Left renal cortex interstitium (tissue), 4 donors: ENCODE data around the gene ALK. TPM values are rescaled to one million over a fixed set of nuclear protein-coding genes. Genes with fewer than 3 reads are reported as not detected.
A peak's percentile ranks its signal among the peaks of the same experiment; 100 is the strongest.

ENCODE experiments used
- DNase-seq, 4 donors: peaks; one replicate each; pipeline ENCODE4 v3.0.0-alpha.2; 2013; ENCODE audit warnings: low read depth in 4 of 4, low spot score in 2 of 4, missing footprints in 1 of 4
- polyA plus RNA-seq, 4 donors: library from polyadenylated mRNA; unstranded; fragments of 120-200 nt; gene quantifications; one replicate each; pipeline ENCODE4 v1.2.1, GENCODE V29; 2013; ENCODE audit not compliant: insufficient read length in 4 of 4

Gene ALK
- polyA plus RNA-seq, 4 donors: 0.24 to 0.68 (median 0.31) TPM

- no peak for DNase-seq
These were observed 256.8 kb downstream of the ALK start for GRCh38 chr2:29664578-29664977.

DNA sequence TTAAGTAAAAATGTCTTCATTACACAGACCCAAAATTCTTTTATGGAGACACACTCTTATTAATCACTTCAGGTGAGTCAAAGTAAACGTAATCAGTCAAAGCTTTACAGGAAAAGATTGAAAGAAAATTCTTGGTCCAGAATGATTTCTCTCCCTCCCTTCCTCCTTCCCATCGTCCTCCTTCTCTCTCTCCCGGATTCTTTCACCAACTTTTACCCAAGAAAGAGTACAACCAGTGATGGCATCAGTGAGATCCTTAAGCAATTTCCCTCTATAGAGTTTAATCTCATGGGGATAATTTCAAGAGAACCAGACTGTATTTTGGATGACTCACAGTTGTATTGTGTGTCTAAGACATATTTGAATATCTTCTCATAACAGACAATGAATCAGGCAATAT is 258.1 kb downstream of the ALK start:
- DNase-seq: no peak

DNA sequence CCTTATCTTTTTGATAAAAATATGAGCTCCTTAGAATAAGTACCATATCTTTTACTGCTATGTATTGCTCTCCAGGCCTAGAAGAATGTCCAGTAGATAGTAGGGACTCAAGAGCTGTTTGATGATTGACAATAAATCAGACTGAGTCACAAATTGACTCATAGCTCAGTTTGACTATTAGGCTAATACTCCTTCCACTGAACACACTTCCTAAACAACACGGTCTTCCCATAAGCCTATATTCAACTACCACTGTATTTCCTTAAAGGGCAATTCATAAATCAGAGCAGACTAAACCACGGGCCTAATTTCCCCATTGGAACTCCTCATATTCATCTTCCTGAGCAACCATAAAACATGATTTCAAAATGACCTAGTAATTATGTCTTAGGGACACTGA is 258.5 kb downstream of the ALK start:
- DNase-seq: no peak

DNA sequence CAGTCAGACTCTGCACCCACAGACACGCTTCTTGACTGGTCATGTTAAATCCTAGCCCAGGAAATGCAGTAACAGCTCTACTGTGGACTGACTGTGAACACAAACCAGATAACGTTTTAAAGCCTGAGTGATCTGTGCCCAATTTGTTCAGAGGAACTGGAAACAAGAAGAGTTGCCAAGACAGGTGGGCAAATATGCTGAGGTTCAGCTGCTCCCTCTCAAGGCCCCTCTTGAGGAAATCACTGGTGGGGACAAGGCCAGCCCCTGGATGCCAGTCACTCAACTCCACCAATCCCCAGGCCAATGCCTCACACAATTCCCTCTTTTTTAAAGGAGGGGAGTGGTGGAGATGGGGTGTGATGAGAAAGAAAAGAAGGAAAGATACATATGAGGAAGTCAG is 261.2 kb downstream of the ALK start:
- no peak for DNase-seq

DNA sequence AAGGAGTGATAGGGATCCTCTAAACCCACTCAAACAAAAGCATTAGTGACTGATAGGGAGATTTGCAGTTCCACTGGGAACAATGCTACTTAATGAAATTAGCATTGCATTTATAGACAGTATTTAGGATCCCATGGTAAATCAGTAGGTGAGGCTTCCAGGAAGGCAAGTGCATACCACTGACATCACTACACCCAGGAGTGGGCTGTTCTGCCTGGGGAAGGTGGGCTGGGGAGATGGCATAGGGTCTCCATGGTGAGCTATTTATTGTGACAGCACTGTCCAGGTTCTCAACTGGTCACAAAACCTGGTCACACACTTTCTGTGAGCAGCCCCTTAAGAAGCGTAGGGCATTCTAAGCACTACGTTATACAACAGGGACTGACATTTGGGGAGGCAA is 262.2 kb downstream of the ALK start:
- DNase-seq: no peak

- peak in 1 of 4 donors; percentile 9 for DNase-seq
These were observed 263.7 kb downstream of the ALK start for GRCh38 chr2:29657674-29658073.

DNA sequence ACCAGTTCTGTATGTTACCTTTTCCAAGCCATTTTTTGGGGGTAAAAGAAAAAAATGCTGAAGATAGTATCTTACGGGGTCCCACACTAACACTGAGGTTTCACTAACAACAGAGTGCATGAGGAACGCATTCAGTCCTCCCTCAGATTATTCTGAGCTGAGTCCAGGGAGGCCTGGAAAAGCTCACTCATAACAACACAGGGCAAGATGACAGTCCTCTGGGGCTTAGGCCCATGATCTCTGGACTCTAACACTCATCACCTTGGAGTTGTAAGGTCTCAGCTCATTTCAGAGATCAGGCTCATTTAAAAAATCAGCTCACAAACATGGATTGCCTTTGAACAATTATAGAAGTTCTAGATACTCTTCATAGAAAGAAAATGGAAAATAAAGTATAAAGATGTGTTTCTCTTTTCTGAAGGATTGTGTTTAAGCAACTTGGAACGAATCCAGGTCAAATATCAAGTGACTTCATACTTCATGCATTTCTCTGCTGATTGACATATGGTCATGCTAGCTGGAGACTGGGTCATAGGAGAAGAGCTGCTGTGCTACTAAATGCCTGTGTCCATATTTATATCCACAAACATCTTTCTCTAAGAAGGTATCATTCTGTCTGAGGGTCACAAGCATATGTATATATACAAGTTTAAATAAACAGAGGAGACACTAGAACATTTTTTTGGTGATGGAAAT is 265.8 kb downstream of the ALK start:
- DNase-seq: no peak

DNA sequence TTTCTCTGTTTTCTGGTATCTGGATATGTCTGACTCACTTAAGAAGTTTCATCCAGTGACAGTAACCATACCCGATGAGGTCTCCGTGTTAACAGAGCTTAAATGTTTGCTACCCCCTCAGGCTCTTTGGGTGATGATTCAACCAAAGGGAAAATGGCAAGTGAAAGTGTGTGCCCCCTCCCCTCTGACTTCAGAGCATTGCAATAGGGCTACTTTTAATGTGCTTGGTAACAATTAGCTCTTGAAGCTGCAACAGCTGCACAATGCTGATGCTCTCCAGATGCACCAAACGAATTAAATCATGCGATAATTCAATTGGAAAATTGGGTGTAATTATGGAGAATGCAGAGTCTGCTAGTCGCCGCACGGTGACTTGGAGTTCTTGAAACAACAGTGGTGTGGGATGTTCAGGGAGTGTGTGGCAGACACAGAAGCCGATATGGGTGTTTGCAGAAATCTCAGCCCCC is 270.7 kb downstream of the ALK start:
- no peak for DNase-seq

DNA sequence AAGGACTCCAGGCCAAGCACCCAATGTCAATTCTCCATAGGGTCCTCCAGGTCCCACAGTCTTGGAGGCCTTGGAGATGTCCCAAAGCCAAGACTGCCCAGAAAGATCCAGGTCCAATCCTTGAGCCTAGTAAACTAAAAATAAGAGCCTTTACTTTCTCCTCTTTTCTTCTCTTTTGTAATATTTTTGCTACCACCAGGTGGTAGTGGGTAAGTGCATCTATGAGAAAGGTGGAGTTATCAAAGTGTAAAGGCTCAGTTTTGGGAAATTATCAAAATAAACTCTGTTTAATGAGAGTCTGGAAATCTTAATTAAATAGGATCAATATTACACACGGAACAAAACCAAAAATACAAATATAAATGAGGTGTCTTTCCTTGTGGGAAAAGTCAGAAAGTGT is 276.4 kb downstream of the ALK start:
- no peak for DNase-seq

DNA sequence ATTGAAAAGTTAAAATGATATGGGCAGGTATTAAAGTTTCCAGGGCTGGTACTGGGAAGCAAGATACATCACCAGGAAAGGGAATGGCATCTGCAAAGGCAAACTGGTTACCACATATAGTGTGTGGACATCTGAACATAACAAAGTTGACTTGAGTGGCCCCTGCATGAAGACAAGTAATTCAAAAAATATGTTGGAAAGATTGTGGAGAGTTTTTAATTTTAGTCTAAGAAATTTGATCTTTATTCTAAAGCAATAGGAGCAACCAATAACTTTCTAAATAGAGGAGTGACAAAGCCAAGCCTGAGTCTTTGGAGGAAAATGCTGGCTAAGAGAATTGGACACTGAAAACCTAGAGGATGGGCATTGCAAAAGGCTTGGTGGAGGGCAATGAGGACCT is 278.2 kb downstream of the ALK start:
- DNase-seq: no peak

- no peak for DNase-seq
These were observed 281.0 kb downstream of the ALK start for GRCh38 chr2:29640360-29640759.

GRCh38 chr2:29638641-29639040 is 282.7 kb downstream of the ALK start:
- DNase-seq: no peak

DNA sequence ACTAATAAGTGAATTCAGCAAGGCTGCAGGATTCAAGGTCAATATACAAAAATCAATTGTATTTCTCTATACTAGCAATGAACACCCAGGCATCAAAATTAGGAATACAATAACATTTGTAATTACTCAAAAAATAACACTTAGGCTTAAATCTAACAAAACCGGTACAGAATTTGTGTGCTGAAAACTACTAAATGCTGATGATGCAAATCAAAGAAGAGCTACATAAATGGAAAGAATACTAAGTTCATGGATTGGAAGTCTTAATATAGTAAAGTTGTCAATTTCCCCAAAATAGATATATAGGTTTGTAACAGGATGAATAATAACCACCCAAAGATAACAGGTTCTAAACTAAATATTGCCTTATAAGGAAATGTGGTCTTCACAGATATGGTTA is 286.5 kb downstream of the ALK start:
- no peak for DNase-seq

DNA sequence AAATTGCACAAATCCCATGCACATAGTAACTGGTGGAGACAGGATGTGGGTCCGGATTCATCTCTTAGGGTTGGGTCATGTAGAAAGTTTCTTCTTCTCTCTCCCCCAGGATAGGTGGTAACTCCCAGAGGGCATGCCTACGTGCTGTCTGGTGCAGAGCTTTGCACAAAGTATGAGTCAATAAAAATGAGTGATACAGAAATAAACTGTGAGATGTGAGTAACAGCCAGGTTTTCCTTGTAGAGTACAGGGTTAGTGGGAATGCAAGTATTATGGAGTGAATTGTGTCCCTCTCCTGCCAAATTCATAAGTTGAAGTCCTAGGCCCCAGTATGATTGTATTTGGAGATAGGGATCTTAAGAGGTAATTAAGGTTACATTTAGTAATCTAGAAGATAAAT is 289.4 kb downstream of the ALK start:
- DNase-seq: no peak

DNA sequence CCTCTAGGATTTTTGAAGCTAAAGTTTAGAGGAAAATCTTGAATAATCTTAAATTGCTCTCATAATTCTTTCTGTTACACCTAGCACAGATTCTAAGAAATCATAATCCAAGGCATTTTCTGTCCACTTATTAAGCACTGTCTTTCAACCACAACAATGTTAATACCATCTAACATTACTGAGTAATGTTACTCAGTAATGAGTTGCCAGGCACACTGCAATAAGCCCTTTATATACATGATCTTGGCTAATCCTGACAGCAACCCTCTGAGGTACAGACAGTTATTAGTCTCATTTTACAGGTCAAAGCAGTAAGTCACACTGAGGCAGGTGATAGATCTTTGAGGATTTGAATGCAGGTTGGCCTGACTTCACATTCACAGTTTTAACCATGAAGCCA is 291.9 kb downstream of the ALK start:
- no peak for DNase-seq

GRCh38 chr2:29628862-29629261 is 292.5 kb downstream of the ALK start:
- DNase-seq: no peak

DNA sequence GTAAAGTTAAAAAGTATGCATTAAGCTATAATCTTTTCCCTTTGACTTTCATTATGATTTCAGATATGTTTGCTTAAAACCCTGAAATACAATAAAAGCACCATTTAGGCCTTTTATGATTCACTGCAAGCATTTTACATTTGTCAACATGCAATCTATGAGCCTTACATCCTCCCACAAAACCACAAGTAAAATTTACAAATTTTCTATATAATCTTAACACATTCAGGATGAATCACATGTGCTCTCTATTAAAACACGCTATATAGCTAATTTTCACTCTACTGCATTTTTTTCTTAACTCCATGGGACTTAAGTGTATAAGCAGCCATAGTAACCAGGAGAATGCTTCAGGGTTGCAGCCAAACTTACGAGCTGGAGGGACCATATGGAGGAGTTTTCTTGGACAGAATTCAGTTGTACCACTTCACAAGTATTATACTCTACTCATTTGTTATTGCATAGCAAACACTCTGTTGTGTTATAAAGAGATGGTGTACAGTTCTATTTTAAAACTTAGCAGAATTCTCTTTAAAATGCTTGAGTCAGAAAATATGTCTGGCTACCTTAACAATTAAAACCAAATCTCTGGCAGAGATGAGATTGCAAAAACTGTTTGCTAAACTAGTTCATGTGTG is 293.2 kb downstream of the ALK start:
- DNase-seq: no peak

GRCh38 chr2:29627279-29627711 is 294.1 kb downstream of the ALK start:
- no peak for DNase-seq

- DNase-seq: no peak
These were observed 300.5 kb downstream of the ALK start for GRCh38 chr2:29620890-29621289.

GRCh38 chr2:29619689-29620088 is 301.7 kb downstream of the ALK start:
- DNase-seq: no peak

DNA sequence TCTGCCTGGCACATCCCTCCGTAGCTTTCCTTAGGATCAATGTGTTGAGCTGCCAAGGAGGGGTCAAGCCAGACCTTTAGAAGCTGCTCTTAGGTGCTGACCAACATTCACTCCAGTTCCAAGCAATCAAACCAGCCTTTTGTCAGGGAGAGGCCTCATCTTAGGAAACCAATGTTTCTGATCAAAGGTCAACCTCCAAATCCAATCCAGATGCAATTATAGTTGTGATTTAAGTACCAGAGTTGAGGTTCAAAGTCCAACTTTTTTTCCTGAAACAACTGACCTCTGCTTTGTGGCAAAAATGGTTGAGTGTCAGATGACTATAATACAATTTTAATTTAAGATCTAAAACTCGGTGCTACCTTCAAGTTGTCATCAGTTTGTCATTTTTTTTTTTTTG is 303.4 kb downstream of the ALK start:
- DNase-seq: no peak

DNA sequence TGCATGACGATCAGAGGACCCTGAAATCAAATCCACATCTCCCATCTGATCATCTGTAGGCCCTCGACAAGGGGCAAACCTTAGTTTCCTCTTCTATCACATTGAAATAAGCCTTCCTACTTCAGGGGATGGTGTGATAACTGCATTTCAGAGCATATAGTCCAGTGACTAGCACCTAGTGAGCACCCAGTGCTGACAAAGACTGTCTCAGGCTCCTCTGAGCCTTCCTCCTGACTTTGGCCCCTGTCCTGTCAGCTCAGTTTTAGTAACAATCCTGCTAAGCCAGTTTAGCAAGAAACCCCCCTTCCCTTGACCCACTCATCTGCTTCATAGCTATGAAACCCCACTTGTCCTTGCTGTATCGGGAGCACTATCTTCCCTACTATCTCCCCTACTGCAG is 304.0 kb downstream of the ALK start:
- no peak for DNase-seq

DNA sequence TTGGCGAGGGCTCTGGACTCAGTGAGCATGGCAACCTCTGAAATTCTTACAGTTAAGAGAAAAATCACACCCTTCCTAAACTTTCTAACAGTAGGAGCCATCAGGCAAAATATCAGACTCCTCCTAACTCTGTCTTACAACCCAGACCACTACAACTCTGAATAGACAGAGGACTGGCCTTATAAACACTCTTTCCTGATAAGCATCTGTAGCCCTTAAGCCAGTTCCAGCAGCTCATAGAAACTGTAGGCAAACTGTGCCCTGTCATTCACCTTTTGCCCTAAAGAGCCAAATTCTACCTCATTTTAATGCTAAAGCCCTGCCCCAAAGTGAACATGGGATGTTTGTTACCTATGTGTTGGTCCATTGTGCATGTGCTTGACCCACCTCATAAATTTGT is 304.8 kb downstream of the ALK start:
- no peak for DNase-seq
